Measurements from ENCODE around the gene ZNF214.
A peak's percentile ranks its signal among the peaks of the same experiment; 100 is the strongest.
"Not testable (repeated sequence)": the region's sequence is repeated elsewhere in the genome, so short reads cannot be mapped to it uniquely, and the experiment has no call there.

ZNF214 gene

GRCh38 chr11:6988506-6988905, 31.6 kb downstream of the ZNF214 start:
- DNase-seq (ENCODE audit: low spot score) = no peak

GRCh38 chr11:6986487-6986886, 33.7 kb downstream of the ZNF214 start:
- DNase-seq (ENCODE audit: low spot score) = no peak

- no peak for DNase-seq (ENCODE audit: low spot score)
These were observed 40.8 kb downstream of the ZNF214 start for GRCh38 chr11:6979365-6979764.

GRCh38 chr11:6969854-6970253, 50.3 kb downstream of the ZNF214 start:
- not testable (repeated sequence) for DNase-seq (ENCODE audit: low spot score)

GRCh38 chr11:6968816-6969215, 51.3 kb downstream of the ZNF214 start:
- peak; percentile 20 for DNase-seq (ENCODE audit: low spot score)

GRCh38 chr11:6962673-6963072, 57.5 kb downstream of the ZNF214 start:
- no peak for DNase-seq (ENCODE audit: low spot score)

GRCh38 chr11:6962141-6962540, 58.0 kb downstream of the ZNF214 start:
- no peak for DNase-seq (ENCODE audit: low spot score)

GRCh38 chr11:6954248-6954647, 65.9 kb downstream of the ZNF214 start:
- not testable (repeated sequence) for DNase-seq (ENCODE audit: low spot score)

Data from hepatic stellate cell (primary cell).